GM23248 (cell line): ENCODE results near the gene DDB1. TPM values are rescaled to one million over a fixed set of nuclear protein-coding genes. Genes with fewer than 3 reads are reported as not detected.

Source experiments
- DNase-seq: peaks from one replicate; pipeline ENCODE4 v3.0.0-alpha.2; 2015
- H2AFZ ChIP-seq: fragments of 200-600 bp; sonication (generic); 2 replicates; pipeline ENCODE4 v1.6.1; 2016; ENCODE audit warnings: antibody characterized with exemption
- H3F3A ChIP-seq: fragments of 200-600 bp; sonication (generic); 2 replicates; pipeline ENCODE4 v1.6.1; 2016; ENCODE audit warnings: mild to moderate bottlenecking, antibody characterized with exemption, mixed run types; ENCODE audit not compliant: insufficient read depth
- H3K27ac ChIP-seq: fragments of 200-600 bp; sonication (generic); 2 replicates; pipeline ENCODE4 v1.5.1; 2016; ENCODE audit warnings: mild to moderate bottlenecking
- H3K27me3 ChIP-seq: fragments of 200-600 bp; sonication (generic); replicated peaks from 2 replicates; pipeline ENCODE4 v1.6.1; 2016; ENCODE audit warnings: mild to moderate bottlenecking; ENCODE audit not compliant: insufficient read depth
- H3K36me3 ChIP-seq: fragments of 200-600 bp; sonication (generic); 2 replicates; pipeline ENCODE4 v1.6.1; 2016; ENCODE audit warnings: low read depth, mild to moderate bottlenecking
- H3K4me1 ChIP-seq: fragments of 200-600 bp; sonication (generic); 2 replicates; pipeline ENCODE4 v1.6.1; 2016; ENCODE audit warnings: mild to moderate bottlenecking; ENCODE audit not compliant: insufficient read depth
- H3K4me2 ChIP-seq: fragments of 200-600 bp; sonication (generic); one replicate; pipeline ENCODE4 v1.6.1; 2016; ENCODE audit warnings: mild to moderate bottlenecking; ENCODE audit not compliant: unreplicated experiment
- H3K4me3 ChIP-seq: fragments of 200-600 bp; sonication (generic); 2 replicates; pipeline ENCODE4 v1.5.1; 2016; ENCODE audit warnings: mild to moderate bottlenecking
- H3K79me2 ChIP-seq: fragments of 200-600 bp; sonication (generic); 2 replicates; pipeline ENCODE4 v1.6.1; 2016; ENCODE audit warnings: mild to moderate bottlenecking; ENCODE audit not compliant: insufficient read depth
- H3K9ac ChIP-seq: fragments of 200-600 bp; sonication (generic); 2 replicates; pipeline ENCODE4 v1.6.1; 2016; ENCODE audit warnings: mild to moderate bottlenecking
- H3K9me2 ChIP-seq: fragments of 200-600 bp; sonication (generic); 2 replicates; pipeline ENCODE4 v1.6.1; 2016; ENCODE audit warnings: mixed run types, mild to moderate bottlenecking, moderate library complexity; ENCODE audit not compliant: insufficient read depth
- H3K9me3 ChIP-seq: fragments of 200-600 bp; sonication (generic); one replicate; pipeline ENCODE4 v1.6.1; 2017; ENCODE audit warnings: low read depth
- H4K20me1 ChIP-seq: fragments of 200-600 bp; sonication (generic); 2 replicates; pipeline ENCODE4 v1.6.0; 2016; ENCODE audit not compliant: insufficient read depth
- EZH2 ChIP-seq: fragments of 200-600 bp; sonication (generic); IDR thresholded peaks from 2 replicates; pipeline ENCODE4 v1.6.1; 2018; ENCODE audit warnings: antibody characterized with exemption, mild to moderate bottlenecking; ENCODE audit not compliant: insufficient read depth, poor library complexity, severe bottlenecking
- EZH2phosphoT487 ChIP-seq: fragments of 200-600 bp; sonication (generic); IDR thresholded peaks from 2 replicates; pipeline ENCODE4 v1.6.1; 2018; ENCODE audit warnings: antibody characterized with exemption, moderate library complexity, mild to moderate bottlenecking, low read depth; ENCODE audit not compliant: insufficient read depth
- WGBS, 2 experiments: methylation state at CpG; one replicate each; pipeline ENCODE4 v1.1.6; 2015 to 2017; ENCODE audit warnings: low lambda C conversion rate in 2 of 2, low coverage in 1 of 2; ENCODE audit errors: missing lambda C conversion rate in 2 of 2; 5-methylcytosine and 5-hydroxymethylcytosine counted together
- in situ Hi-C: fragments of 300-500 bp; cut with MboI; formaldehyde crosslinking; loops from 2 replicates; pipeline ENCODE4 v1.15.0; 2020
- polyA plus RNA-seq: library from polyadenylated mRNA; unstranded; fragments of >200 nt; fragmentation: Nextera tagmentation; extraction: Ambion mirVana; gene quantifications from 2 replicates; pipeline ENCODE4 v1.2.1, GENCODE V29; 2016
- total RNA-seq: library from RNA; depleted of rRNA; stranded (reverse); fragments of >200 nt; shearing (Covaris generic); gene quantifications from 2 replicates; pipeline ENCODE4 v1.2.3, GENCODE V29; 2014

The DDB1 gene
- total and polyA plus RNA-seq, 2 experiments from 2014 or later, result 160 to 252 TPM

- no peak for DNase-seq
- in situ Hi-C loops, result no loop called here
- no peak for TF ChIP-seq EZH2phosphoT487
- no peak for TF ChIP-seq EZH2
These were observed 49.3 kb downstream of the DDB1 start for GRCh38 chr11:61283613-61284012.

GRCh38 chr11:61281581-61282250 lies 51.2 kb downstream of the DDB1 start:
- no peaks in the 10 kb centered on the region for H4K20me1 ChIP-seq
- H2AFZ ChIP-seq, result no peak overlapping the region
- H3K36me3 ChIP-seq, result no peaks in the 10 kb centered on the region
- no peak overlapping the region for H3K27ac ChIP-seq
- H3K79me2 ChIP-seq, result no peaks in the 10 kb centered on the region
- WGBS, 2 experiments, result 47 to 68% methylated on average over 22 to 32 of the region's 35 CpGs
- H3K4me3 ChIP-seq, result no peak overlapping the region
- no peaks in the 10 kb centered on the region for H3K4me1 ChIP-seq
- TF ChIP-seq EZH2phosphoT487 (no peak), EZH2 (no peak)
- no peaks in the 10 kb centered on the region for H3K9me2 ChIP-seq
- in situ Hi-C loops, result no loop called here
- DNase-seq, result peak; percentile 65
- no peak overlapping the region for H3K9ac ChIP-seq
- H3K27me3 ChIP-seq, result no peaks in the 10 kb centered on the region
- H3F3A ChIP-seq, result no peaks in the 10 kb centered on the region
- H3K4me2 ChIP-seq, result no peak overlapping the region
- H3K9me3 ChIP-seq, result no peaks in the 10 kb centered on the region

More at GRCh38 chr11:61283613-61284012, 49.3 kb downstream of the DDB1 start:
- Histone ChIP-seq H3K9me2 (no peaks in the 10 kb centered on the region), H3K4me2 (no peak overlapping the region), H4K20me1 (no peaks in the 10 kb centered on the region), H3K4me3 (no peak overlapping the region), H3F3A (no peaks in the 10 kb centered on the region), H3K9ac (no peak overlapping the region), H3K27me3 (no peaks in the 10 kb centered on the region), H2AFZ (no peak overlapping the region), H3K27ac (no peak overlapping the region), H3K36me3 (no peaks in the 10 kb centered on the region), H3K9me3 (no peaks in the 10 kb centered on the region), H3K79me2 (no peaks in the 10 kb centered on the region), H3K4me1 (no peaks in the 10 kb centered on the region)
- WGBS, 2 experiments, result 85 to 93% methylated on average over 4 of the region's 4 CpGs

- no peak for DNase-seq
- 85 to 86% methylated on average over 17 to 19 of the region's 20 CpGs for WGBS, 2 experiments
These were observed 51.9 kb downstream of the DDB1 start for GRCh38 chr11:61280883-61281580.

GRCh38 chr11:61279934-61280659 lies 52.8 kb downstream of the DDB1 start:
- no peak overlapping the region for H3K4me3 ChIP-seq
- H3K4me1 ChIP-seq, result no peaks in the 10 kb centered on the region
- H3K9me2 ChIP-seq, result no peaks in the 10 kb centered on the region
- 83 to 84% methylated on average over 12 of the region's 12 CpGs for WGBS, 2 experiments
- H4K20me1 ChIP-seq, result no peaks in the 10 kb centered on the region
- no peaks in the 10 kb centered on the region for H3K79me2 ChIP-seq
- no peaks in the 10 kb centered on the region for H3K36me3 ChIP-seq
- no peaks in the 10 kb centered on the region for H3F3A ChIP-seq
- in situ Hi-C loops, result no loop called here
- H3K9ac ChIP-seq, result no peak overlapping the region
- no peak overlapping the region for H3K27ac ChIP-seq
- H3K4me2 ChIP-seq, result no peak overlapping the region
- H3K9me3 ChIP-seq, result no peaks in the 10 kb centered on the region
- no peaks in the 10 kb centered on the region for H3K27me3 ChIP-seq
- peak; percentile 19 for DNase-seq
- H2AFZ ChIP-seq, result no peak overlapping the region
- TF ChIP-seq EZH2 (no peak), EZH2phosphoT487 (no peak)

More at GRCh38 chr11:61280883-61281580, 51.9 kb downstream of the DDB1 start:
- H4K20me1 ChIP-seq, result no peaks in the 10 kb centered on the region
- no peak overlapping the region for H3K27ac ChIP-seq
- H3K9me3 ChIP-seq, result no peaks in the 10 kb centered on the region
- no peaks in the 10 kb centered on the region for H3K27me3 ChIP-seq
- H3K4me1 ChIP-seq, result no peaks in the 10 kb centered on the region
- no peak overlapping the region for H2AFZ ChIP-seq
- no peaks in the 10 kb centered on the region for H3K9me2 ChIP-seq
- H3K9ac ChIP-seq, result no peak overlapping the region
- H3K79me2 ChIP-seq, result no peaks in the 10 kb centered on the region
- in situ Hi-C loops, result no loop called here
- no peak overlapping the region for H3K4me2 ChIP-seq
- no peak for TF ChIP-seq EZH2phosphoT487
- no peak for TF ChIP-seq EZH2
- no peaks in the 10 kb centered on the region for H3F3A ChIP-seq
- no peaks in the 10 kb centered on the region for H3K36me3 ChIP-seq
- no peak overlapping the region for H3K4me3 ChIP-seq
